Measurements from ENCODE around the gene LPA.

DNA sequence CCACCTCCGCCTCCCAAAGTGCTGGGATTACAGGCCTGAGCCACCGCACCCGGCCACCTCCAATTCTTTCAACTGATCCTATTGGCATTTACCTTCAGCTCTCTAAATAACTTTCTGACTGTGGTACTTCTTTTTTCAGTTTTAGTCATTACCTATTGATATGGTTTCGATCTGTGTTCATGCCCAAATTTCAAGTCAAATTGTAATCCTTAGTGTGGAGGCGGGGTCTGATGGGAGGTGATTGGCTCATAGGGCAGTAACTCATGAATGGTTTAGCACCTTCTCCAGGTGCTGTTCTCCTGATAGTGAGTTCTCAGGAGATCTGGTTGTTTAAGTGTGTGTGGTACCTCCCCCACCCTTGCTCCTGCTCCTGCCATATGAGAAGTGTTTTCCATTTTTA lies 140.9 kb downstream of the LPA start:
- no peak for TF ChIP-seq CTCF (conservative IDR thresholded peaks at IDR 0.05; ENCODE audit: low read depth, low read length)
- TF ChIP-seq EZH2 (IDR thresholded peaks at IDR 0.05; ENCODE audit: low read length, unreplicated experiment): no peak
- no peak for TF ChIP-seq EZH2phosphoT487 (IDR thresholded peaks at IDR 0.05; ENCODE audit: borderline replicate concordance, low read length)

Measured in PC-3 (cell line).